Measurements from ENCODE around the gene SLC6A12. TPM values are rescaled to one million over a fixed set of nuclear protein-coding genes. Genes with fewer than 3 reads are reported as not detected.
A peak's percentile ranks its signal among the peaks of the same experiment; 100 is the strongest.

Gene SLC6A12
- total RNA-seq, 5 donors from 2014 or later (not counting 1 experiment from before 2014, with no cell fraction given): 0.85 TPM; not detected in 4

GRCh38 chr12:205026-205425, 8.9 kb downstream of the SLC6A12 start:
- ChIA-PET CTCF (no interaction called here), POLR2A (no interaction called here)
- Mint-ChIP-seq H3K4me1 (peaks cover 0 to 2% (median 2%) of the 10 kb centered on the region in 3 donors), H3K27ac (no peak overlapping the region), H3K4me3 (no peak overlapping the region), H3K9me3 (peaks cover 0 to 4% (median 0%) of the 10 kb centered on the region in 3 donors), H3K27me3 (peaks cover 62 to 69% of the 10 kb centered on the region in 2 donors), H3K36me3 (no peaks in the 10 kb centered on the region)
- WGBS (ENCODE audit: insufficient coverage): 95% methylated on average over 3 of the region's 4 CpGs
- ATAC-seq (replicated peaks in 1 of 4) (no peak), DNase-seq (no peak)
- H3K4me1 ChIP-seq (ENCODE audit: control insufficient read depth in 1 of 2, extremely low read depth in 1 of 2, insufficient read depth in 2 of 2, low read length in 2 of 2): no peaks in the 10 kb centered on the region
- peaks cover 0 to 50% of the 10 kb centered on the region in 2 experiments for H3K27me3 ChIP-seq (replicated peaks in 1 of 2; ENCODE audit: control insufficient read depth in 2 of 2, extremely low read depth in 1 of 2, insufficient read depth in 2 of 2, low read length in 1 of 2)
- H3K36me3 ChIP-seq (ENCODE audit: control insufficient read depth in 2 of 2, extremely low read depth in 1 of 2, insufficient read depth in 1 of 2, low read length in 1 of 2): no peaks in the 10 kb centered on the region
- no peak overlapping the region for H3K27ac ChIP-seq (ENCODE audit: low read length)
- H3K9me3 ChIP-seq: no peaks in the 10 kb centered on the region
- H3K4me3 ChIP-seq (ENCODE audit: control insufficient read depth in 1 of 2, extremely low read depth in 1 of 2, low read length in 1 of 2): no peak overlapping the region

DNA sequence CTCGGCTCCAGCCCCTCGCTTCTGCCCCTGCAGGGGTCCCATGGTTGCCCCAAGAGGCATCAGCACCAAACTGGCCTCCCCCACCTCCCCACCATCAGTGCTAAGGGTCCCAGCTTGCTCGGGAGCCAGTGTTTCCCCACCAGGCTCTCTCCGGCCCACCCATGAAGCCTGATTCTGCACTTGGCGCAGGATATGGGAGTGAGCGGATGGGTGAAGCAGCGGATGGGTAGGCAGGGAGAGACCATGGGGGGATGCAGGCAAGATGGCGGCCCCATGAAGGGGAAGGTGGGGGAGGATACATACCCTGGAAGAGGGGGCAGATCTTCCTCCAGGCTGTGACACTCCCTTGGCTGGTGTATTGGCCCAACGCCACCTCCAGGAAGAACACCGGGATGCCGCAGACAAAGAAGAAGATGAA, 9.7 kb downstream of the SLC6A12 start:
- peaks cover 0 to 46% of the 10 kb centered on the region in 2 experiments for H3K27me3 ChIP-seq (replicated peaks in 1 of 2; ENCODE audit: control insufficient read depth in 2 of 2, extremely low read depth in 1 of 2, insufficient read depth in 2 of 2, low read length in 1 of 2)
- ATAC-seq (replicated peaks in 1 of 4): no peak

DNA sequence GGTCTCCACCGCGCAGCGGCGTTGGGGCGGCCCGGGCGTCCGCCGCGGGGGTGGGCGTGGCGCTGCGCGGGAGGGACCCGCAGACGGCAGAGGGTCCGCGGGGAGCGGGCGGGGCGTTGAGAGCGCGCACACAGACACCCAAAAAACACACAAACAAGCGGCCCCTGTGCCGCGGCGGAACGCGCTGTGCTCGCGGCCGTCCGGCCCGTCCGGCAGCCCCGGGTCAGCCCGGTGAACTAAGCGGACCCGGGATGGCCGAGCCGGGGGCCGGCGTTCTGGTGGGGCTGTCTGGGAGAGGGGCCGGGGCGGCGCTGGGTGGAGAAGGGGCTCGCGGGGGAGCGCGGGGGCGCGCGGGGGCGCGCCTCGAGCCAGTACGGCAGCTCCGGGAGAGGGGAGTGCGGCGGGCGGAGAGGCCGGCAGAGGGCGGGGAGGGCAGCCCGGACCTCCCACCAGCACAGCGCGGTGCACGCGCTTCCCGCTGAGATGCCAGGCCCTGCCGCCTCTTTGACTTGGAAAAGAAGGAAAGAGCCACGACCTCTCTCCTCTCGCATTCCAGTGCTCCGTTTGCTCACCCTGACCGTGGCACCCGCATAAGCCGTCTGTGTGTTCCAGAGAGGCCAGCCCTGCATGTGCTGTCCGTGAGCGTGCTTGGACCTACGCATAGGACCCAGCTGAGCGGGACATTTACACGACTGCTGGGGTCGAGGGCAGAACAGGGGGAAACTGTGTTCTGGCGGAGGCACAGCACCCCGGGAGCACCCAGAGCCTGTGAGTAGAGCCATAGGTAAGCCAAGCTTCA, 10.3 kb downstream of the SLC6A12 start:
- H3K27ac Mint-ChIP-seq: no peak overlapping the region
- no peak overlapping the region for H3K4me3 Mint-ChIP-seq
- WGBS (ENCODE audit: insufficient coverage): 18% methylated on average over 64 of the region's 84 CpGs
- no peaks in the 10 kb centered on the region for H3K9me3 ChIP-seq
- H3K4me1 ChIP-seq (ENCODE audit: control insufficient read depth in 1 of 2, extremely low read depth in 1 of 2, insufficient read depth in 2 of 2, low read length in 2 of 2): no peaks in the 10 kb centered on the region
- no peaks in the 10 kb centered on the region for H3K36me3 ChIP-seq (ENCODE audit: control insufficient read depth in 2 of 2, extremely low read depth in 1 of 2, insufficient read depth in 1 of 2, low read length in 1 of 2)
- H3K27me3 ChIP-seq (replicated peaks in 1 of 2; ENCODE audit: control insufficient read depth in 2 of 2, extremely low read depth in 1 of 2, insufficient read depth in 2 of 2, low read length in 1 of 2): peaks cover 0 to 46% of the 10 kb centered on the region in 2 experiments
- CTCF ChIA-PET: no interaction called here
- H3K36me3 Mint-ChIP-seq: no peaks in the 10 kb centered on the region
- POLR2A ChIA-PET: no interaction called here
- no peak overlapping the region for H3K4me3 ChIP-seq (ENCODE audit: control insufficient read depth in 1 of 2, extremely low read depth in 1 of 2, low read length in 1 of 2)
- no peak for ATAC-seq (replicated peaks in 1 of 4)
- peaks cover 0 to 4% (median 0%) of the 10 kb centered on the region in 3 donors for H3K9me3 Mint-ChIP-seq
- no peak overlapping the region for H3K27ac ChIP-seq (ENCODE audit: low read length)
- peaks cover 53 to 57% of the 10 kb centered on the region in 2 donors for H3K27me3 Mint-ChIP-seq
- H3K4me1 Mint-ChIP-seq: peaks cover 0 to 2% (median 2%) of the 10 kb centered on the region in 3 donors
- no peak for DNase-seq

More for the DNA sequence above, 9.7 kb downstream of the SLC6A12 start:
- no peaks in the 10 kb centered on the region for H3K9me3 ChIP-seq
- H3K36me3 ChIP-seq (ENCODE audit: control insufficient read depth in 2 of 2, extremely low read depth in 1 of 2, insufficient read depth in 1 of 2, low read length in 1 of 2): no peaks in the 10 kb centered on the region
- 96% methylated on average over 2 of the region's 11 CpGs for WGBS (ENCODE audit: insufficient coverage)
- Mint-ChIP-seq H3K4me3 (no peak overlapping the region), H3K27me3 (peaks cover 57 to 61% of the 10 kb centered on the region in 2 donors), H3K9me3 (peaks cover 0 to 4% (median 0%) of the 10 kb centered on the region in 3 donors), H3K27ac (no peak overlapping the region), H3K36me3 (no peaks in the 10 kb centered on the region), H3K4me1 (peaks cover 0 to 2% (median 2%) of the 10 kb centered on the region in 3 donors)
- CTCF ChIA-PET: no interaction called here
- POLR2A ChIA-PET: no interaction called here
- no peak overlapping the region for H3K4me3 ChIP-seq (ENCODE audit: control insufficient read depth in 1 of 2, extremely low read depth in 1 of 2, low read length in 1 of 2)
- H3K4me1 ChIP-seq (ENCODE audit: control insufficient read depth in 1 of 2, extremely low read depth in 1 of 2, insufficient read depth in 2 of 2, low read length in 2 of 2): no peaks in the 10 kb centered on the region
- no peak for DNase-seq
- no peak overlapping the region for H3K27ac ChIP-seq (ENCODE audit: low read length)

GRCh38 chr12:203074-203461, 10.9 kb downstream of the SLC6A12 start:
- peaks cover 0 to 50% of the 10 kb centered on the region in 2 experiments for H3K27me3 ChIP-seq (replicated peaks in 1 of 2; ENCODE audit: control insufficient read depth in 2 of 2, extremely low read depth in 1 of 2, insufficient read depth in 2 of 2, low read length in 1 of 2)
- ChIA-PET POLR2A (no interaction called here), CTCF (no interaction called here)
- Mint-ChIP-seq H3K4me1 (peaks cover 0 to 2% (median 2%) of the 10 kb centered on the region in 3 donors), H3K9me3 (peaks cover 0 to 4% (median 0%) of the 10 kb centered on the region in 3 donors), H3K36me3 (no peaks in the 10 kb centered on the region), H3K27me3 (peaks cover 48 to 55% of the 10 kb centered on the region in 2 donors), H3K4me3 (no peak overlapping the region), H3K27ac (no peak overlapping the region)
- no peaks in the 10 kb centered on the region for H3K36me3 ChIP-seq (ENCODE audit: control insufficient read depth in 2 of 2, extremely low read depth in 1 of 2, insufficient read depth in 1 of 2, low read length in 1 of 2)
- no peak overlapping the region for H3K4me3 ChIP-seq (ENCODE audit: control insufficient read depth in 1 of 2, extremely low read depth in 1 of 2, low read length in 1 of 2)
- no peak for ATAC-seq (replicated peaks in 1 of 4)
- no peaks in the 10 kb centered on the region for H3K9me3 ChIP-seq
- WGBS (ENCODE audit: insufficient coverage): 36% methylated on average over 6 of the region's 16 CpGs
- no peaks in the 10 kb centered on the region for H3K4me1 ChIP-seq (ENCODE audit: control insufficient read depth in 1 of 2, extremely low read depth in 1 of 2, insufficient read depth in 2 of 2, low read length in 2 of 2)
- no peak overlapping the region for H3K27ac ChIP-seq (ENCODE audit: low read length)
- no peak for DNase-seq

GRCh38 chr12:202081-202731, 11.8 kb downstream of the SLC6A12 start:
- Histone ChIP-seq H3K4me3 (ENCODE audit: control insufficient read depth in 1 of 2, extremely low read depth in 1 of 2, low read length in 1 of 2) (no peak overlapping the region), H3K27ac (ENCODE audit: low read length) (no peak overlapping the region), H3K4me1 (ENCODE audit: control insufficient read depth in 1 of 2, extremely low read depth in 1 of 2, insufficient read depth in 2 of 2, low read length in 2 of 2) (no peaks in the 10 kb centered on the region), H3K9me3 (no peaks in the 10 kb centered on the region), H3K36me3 (ENCODE audit: control insufficient read depth in 2 of 2, extremely low read depth in 1 of 2, insufficient read depth in 1 of 2, low read length in 1 of 2) (no peaks in the 10 kb centered on the region), H3K27me3 (replicated peaks in 1 of 2; ENCODE audit: control insufficient read depth in 2 of 2, extremely low read depth in 1 of 2, insufficient read depth in 2 of 2, low read length in 1 of 2) (peaks cover 0 to 55% of the 10 kb centered on the region in 2 experiments)
- DNase-seq (no peak), ATAC-seq (replicated peaks in 1 of 4) (no peak)
- Mint-ChIP-seq H3K36me3 (no peaks in the 10 kb centered on the region), H3K4me3 (peak overlapping the region in 1 of 3 donors; percentile 54), H3K4me1 (peaks cover 0 to 2% (median 2%) of the 10 kb centered on the region in 3 donors), H3K27me3 (peaks cover 49 to 51% of the 10 kb centered on the region in 2 donors), H3K27ac (no peak overlapping the region), H3K9me3 (peaks cover 0 to 7% (median 0%) of the 10 kb centered on the region in 3 donors)
- ChIA-PET CTCF (no interaction called here), POLR2A (no interaction called here)
- 56% methylated on average over 11 of the region's 15 CpGs for WGBS (ENCODE audit: insufficient coverage)

DNA sequence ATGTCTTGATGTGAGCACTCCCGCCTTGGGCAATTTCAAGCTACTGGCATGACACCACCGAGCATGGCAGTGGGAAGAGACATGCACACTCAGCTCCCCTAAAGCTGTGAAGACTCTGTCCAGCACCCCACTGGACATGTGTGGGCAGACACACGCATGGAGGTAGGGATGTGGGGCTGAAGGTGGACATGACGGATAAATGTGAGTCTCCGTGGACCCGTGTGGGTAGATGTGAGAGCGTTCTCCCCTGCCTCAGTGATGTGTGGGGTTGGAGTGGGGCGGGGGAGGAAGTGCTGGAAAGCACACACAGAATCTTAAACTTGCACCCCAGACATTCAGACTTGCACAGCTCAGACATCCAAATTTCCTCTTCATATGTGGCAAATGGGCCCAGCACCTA, 12.6 kb downstream of the SLC6A12 start:
- H3K27me3 Mint-ChIP-seq: peaks cover 46 to 49% of the 10 kb centered on the region in 2 donors
- H3K9me3 Mint-ChIP-seq: peaks cover 0 to 13% (median 4%) of the 10 kb centered on the region in 3 donors
- H3K27ac Mint-ChIP-seq: no peak overlapping the region
- H3K4me3 Mint-ChIP-seq: no peak overlapping the region
- Histone ChIP-seq H3K4me3 (ENCODE audit: control insufficient read depth in 1 of 2, extremely low read depth in 1 of 2, low read length in 1 of 2) (no peak overlapping the region), H3K4me1 (ENCODE audit: control insufficient read depth in 1 of 2, extremely low read depth in 1 of 2, insufficient read depth in 2 of 2, low read length in 2 of 2) (no peaks in the 10 kb centered on the region), H3K27me3 (replicated peaks in 1 of 2; ENCODE audit: control insufficient read depth in 2 of 2, extremely low read depth in 1 of 2, insufficient read depth in 2 of 2, low read length in 1 of 2) (peaks cover 0 to 55% of the 10 kb centered on the region in 2 experiments), H3K27ac (ENCODE audit: low read length) (no peak overlapping the region), H3K9me3 (no peaks in the 10 kb centered on the region), H3K36me3 (ENCODE audit: control insufficient read depth in 2 of 2, extremely low read depth in 1 of 2, insufficient read depth in 1 of 2, low read length in 1 of 2) (no peaks in the 10 kb centered on the region)
- DNase-seq (no peak), ATAC-seq (replicated peaks in 1 of 4) (no peak)
- H3K36me3 Mint-ChIP-seq: no peaks in the 10 kb centered on the region
- 90% methylated on average over 4 of the region's 8 CpGs for WGBS (ENCODE audit: insufficient coverage)
- H3K4me1 Mint-ChIP-seq: peaks cover 0 to 2% (median 2%) of the 10 kb centered on the region in 3 donors
- ChIA-PET POLR2A (no interaction called here), CTCF (no interaction called here)
